Measurements from ENCODE around the gene CORO2B. TPM values are rescaled to one million over a fixed set of nuclear protein-coding genes. Genes with fewer than 3 reads are reported as not detected.
A peak's percentile ranks its signal among the peaks of the same experiment; 100 is the strongest.
"Not testable (repeated sequence)": the region's sequence is repeated elsewhere in the genome, so short reads cannot be mapped to it uniquely, and the experiment has no call there.

Gene CORO2B
- total and polyA plus RNA-seq, 11 donors, result 3.0 to 9.1 (median 5.0) TPM

DNA sequence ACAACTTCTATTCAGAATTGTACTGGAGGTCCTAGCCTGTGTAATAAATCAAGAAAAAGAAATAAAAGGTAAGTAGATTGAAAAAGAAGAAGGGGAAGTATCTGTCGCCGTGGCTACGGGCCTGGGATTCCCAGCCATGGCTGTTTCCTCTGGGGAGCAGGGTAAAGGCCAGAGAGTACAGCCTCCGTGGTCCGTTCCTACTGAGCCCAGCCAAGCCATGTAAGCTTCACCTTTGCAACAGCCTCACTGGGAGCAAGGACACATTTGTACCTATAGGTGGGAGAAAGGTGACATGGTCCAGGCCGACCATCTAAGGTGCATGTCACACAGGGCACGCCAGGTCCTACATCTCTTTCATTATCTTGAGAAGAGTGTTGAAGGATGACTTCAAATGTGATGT lies 170.6 kb downstream of the CORO2B start:
- DNase-seq (no peak), ATAC-seq (peak in 1 of 4 donors; percentile 49)
- H3K9me3 ChIP-seq, result peaks cover 0 to 8% (median 0%) of the 10 kb centered on the region in 12 donors
- H3K36me3 ChIP-seq, result no peaks in the 10 kb centered on the region
- no peak overlapping the region for H3K4me3 ChIP-seq
- 68 to 77% (median 73%) methylated on average over 7 of the region's 7 CpGs for WGBS, 4 donors
- intact Hi-C loops (cut with DNase I), result no loop called here
- H3K4me1 ChIP-seq, result no peaks in the 10 kb centered on the region
- no peaks in the 10 kb centered on the region for H3K27me3 ChIP-seq
- TF ChIP-seq POLR2A (IDR thresholded peaks at IDR 0.05), result no peak
- TF ChIP-seq, protein P1, sequence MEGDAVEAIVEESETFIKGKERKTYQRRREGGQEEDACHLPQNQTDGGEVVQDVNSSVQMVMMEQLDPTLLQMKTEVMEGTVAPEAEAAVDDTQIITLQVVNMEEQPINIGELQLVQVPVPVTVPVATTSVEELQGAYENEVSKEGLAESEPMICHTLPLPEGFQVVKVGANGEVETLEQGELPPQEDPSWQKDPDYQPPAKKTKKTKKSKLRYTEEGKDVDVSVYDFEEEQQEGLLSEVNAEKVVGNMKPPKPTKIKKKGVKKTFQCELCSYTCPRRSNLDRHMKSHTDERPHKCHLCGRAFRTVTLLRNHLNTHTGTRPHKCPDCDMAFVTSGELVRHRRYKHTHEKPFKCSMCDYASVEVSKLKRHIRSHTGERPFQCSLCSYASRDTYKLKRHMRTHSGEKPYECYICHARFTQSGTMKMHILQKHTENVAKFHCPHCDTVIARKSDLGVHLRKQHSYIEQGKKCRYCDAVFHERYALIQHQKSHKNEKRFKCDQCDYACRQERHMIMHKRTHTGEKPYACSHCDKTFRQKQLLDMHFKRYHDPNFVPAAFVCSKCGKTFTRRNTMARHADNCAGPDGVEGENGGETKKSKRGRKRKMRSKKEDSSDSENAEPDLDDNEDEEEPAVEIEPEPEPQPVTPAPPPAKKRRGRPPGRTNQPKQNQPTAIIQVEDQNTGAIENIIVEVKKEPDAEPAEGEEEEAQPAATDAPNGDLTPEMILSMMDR (IDR thresholded peaks at IDR 0.05), result no peak
- peak overlapping the region in 1 of 12 donors; percentile 46 for H3K27ac ChIP-seq

DNA sequence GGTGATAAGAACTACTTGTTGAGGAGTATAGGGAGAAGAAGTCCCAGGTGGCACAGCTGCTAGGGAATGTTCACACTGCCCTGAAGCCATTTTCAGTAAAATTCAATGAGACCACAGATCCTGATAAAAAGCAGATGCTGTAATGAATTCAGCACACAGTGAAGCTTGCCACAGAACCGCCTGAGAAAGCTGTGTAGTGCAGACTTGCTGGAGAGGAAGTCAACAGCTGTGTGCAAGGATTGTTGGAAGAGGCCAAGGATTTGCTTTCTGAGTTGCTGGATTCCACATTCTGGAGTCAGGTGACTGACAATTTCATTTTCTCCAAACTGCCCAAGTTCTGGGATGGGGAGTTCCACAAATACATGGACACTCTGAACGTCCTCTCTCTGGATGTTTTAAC lies 171.0 kb downstream of the CORO2B start:
- no peak for TF ChIP-seq POLR2A (IDR thresholded peaks at IDR 0.05)
- H3K27ac ChIP-seq, result peak overlapping the region in 1 of 12 donors; percentile 46
- peak; percentile 55 to 87 (median 76) for ATAC-seq

DNA sequence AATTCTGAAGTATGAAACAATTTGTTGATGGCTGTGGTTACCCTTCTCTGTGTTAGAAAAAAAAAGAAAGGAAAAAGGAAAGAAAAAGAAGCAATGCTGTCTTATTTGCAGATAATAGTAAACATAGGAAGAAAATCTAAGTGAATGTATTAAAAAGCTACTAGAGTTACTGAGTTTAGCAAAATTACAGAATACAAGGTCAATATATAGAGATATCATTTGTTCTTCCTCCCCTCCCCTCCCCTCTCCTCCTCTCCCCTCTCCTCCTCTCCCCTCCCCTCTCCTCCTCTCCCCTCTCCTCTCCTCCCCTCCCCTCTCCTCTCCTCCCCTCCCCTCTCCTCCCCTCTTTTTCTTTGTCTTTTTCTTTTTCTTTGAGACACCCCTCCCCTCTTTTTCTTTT lies 172.8 kb downstream of the CORO2B start:
- H3K27ac ChIP-seq, result no peak overlapping the region
- peaks cover 0 to 13% (median 0%) of the 10 kb centered on the region in 12 donors for H3K4me1 ChIP-seq
- no peak for TF ChIP-seq POLR2A (IDR thresholded peaks at IDR 0.05)
- TF ChIP-seq, protein P1 (IDR thresholded peaks at IDR 0.05), result no peak
- H3K4me3 ChIP-seq, result no peak overlapping the region
- no peak for ATAC-seq
- no peaks in the 10 kb centered on the region for H3K27me3 ChIP-seq
- intact Hi-C loops (cut with DNase I), result loop anchor here in 1 of 10 donors (5.0 kb wide), 1 partner anchor 79 kb away; no protein-coding TSS in a partner anchor
- no peaks in the 10 kb centered on the region for H3K36me3 ChIP-seq
- no peak for DNase-seq
- peaks cover 0 to 8% (median 0%) of the 10 kb centered on the region in 12 donors for H3K9me3 ChIP-seq

More for the DNA sequence above, 171.0 kb downstream of the CORO2B start:
- no peak overlapping the region for H3K4me3 ChIP-seq
- WGBS, 4 donors, result 53 to 80% (median 62%) methylated on average over 2 of the region's 2 CpGs
- intact Hi-C loops (cut with DNase I), result loop anchor here in 1 of 10 donors (5.0 kb wide), 1 partner anchor 77 kb away; no protein-coding TSS in a partner anchor
- no peaks in the 10 kb centered on the region for H3K27me3 ChIP-seq
- H3K4me1 ChIP-seq, result no peaks in the 10 kb centered on the region
- peak in 3 of 5 donors; percentile 29 to 38 (median 31) for DNase-seq
- H3K36me3 ChIP-seq, result no peaks in the 10 kb centered on the region
- peaks cover 0 to 8% (median 0%) of the 10 kb centered on the region in 12 donors for H3K9me3 ChIP-seq

DNA sequence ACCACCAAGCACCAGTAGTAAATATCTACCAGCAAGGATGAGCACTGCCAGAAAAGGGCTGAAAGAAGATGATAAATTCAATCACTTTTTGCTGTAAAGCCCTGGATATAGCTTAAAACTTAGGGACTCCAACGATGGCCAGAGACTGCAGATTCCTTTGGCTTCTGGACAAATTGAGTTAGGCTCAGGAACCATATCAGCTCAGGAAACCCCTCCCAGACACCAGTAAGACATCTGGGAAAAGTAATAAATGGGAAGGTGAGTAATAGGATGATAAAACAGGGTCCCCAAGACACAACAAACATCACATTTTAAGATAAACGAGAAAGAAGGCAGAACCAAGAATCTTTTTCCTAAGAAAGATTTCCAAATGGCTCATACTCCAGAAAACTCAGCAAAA lies 176.9 kb downstream of the CORO2B start:
- TF ChIP-seq, protein P1 (IDR thresholded peaks at IDR 0.05), result no peak
- no peak for TF ChIP-seq POLR2A (IDR thresholded peaks at IDR 0.05)
- Histone ChIP-seq H3K36me3 (no peaks in the 10 kb centered on the region), H3K27ac (peak overlapping the region in 1 of 12 donors; percentile 53), H3K4me1 (peaks cover 0 to 13% (median 0%) of the 10 kb centered on the region in 12 donors), H3K27me3 (no peaks in the 10 kb centered on the region), H3K9me3 (no peaks in the 10 kb centered on the region), H3K4me3 (no peak overlapping the region)
- intact Hi-C loops (cut with DNase I), result loop anchor here in 1 of 10 donors (5.0 kb wide), 1 partner anchor 203 kb away; no protein-coding TSS in a partner anchor
- peak in 1 of 4 donors; percentile 50 for ATAC-seq
- WGBS, 4 donors, result 23 to 39% (median 34%) methylated on average over 2 of the region's 2 CpGs
- no peak for DNase-seq

DNA sequence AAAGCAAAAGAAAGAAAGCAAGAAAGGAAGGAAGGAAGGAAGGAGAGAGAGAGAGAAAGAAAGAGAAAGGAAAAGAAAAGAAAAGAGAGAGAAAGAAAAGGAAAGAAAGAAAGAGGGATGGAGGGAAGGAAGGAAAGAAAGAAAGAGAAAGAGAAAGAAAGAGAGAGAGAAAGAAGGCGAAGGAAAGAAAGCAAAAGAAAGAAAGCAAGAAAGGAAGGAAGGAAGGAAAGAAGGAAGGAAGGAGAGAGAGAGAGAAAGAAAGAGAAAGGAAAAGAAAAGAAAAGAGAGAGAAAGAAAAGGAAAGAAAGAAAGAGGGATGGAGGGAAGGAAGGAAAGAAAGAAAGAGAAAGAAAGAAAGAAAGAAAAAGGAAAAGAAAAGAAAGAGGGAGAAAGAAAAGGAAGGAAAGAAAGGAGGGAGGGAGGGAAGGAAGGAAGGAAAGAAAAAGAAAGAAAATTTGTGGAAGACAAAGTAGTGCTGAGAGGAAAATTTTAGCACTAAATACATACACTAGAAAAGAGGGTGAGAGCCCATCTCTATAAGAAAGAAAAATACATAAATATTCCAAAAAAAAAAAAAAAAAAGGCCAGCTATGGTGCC lies 181.3 kb downstream of the CORO2B start:
- not testable (repeated sequence) for H3K27me3 ChIP-seq, DNase-seq, H3K27ac ChIP-seq, ATAC-seq, H3K36me3 ChIP-seq, H3K4me3 ChIP-seq, H3K9me3 ChIP-seq
- 93 to 100% (median 98%) methylated on average over 1 of the region's 1 CpG for WGBS, 4 donors
- intact Hi-C loops (cut with DNase I), result loop anchor here in 1 of 10 donors (5.0 kb wide), 1 partner anchor 208 kb away; no protein-coding TSS in a partner anchor
- peaks cover 0 to 12% (median 0%) of the 10 kb centered on the region in 12 donors for H3K4me1 ChIP-seq
